Activated CD8-positive, alpha-beta memory T cell treated with anti-CD3 and anti-CD28 coated beads for 48 hours (primary cell): Measurements from ENCODE around the gene SEC16A.
"Not testable (repeated sequence)": the region's sequence is repeated elsewhere in the genome, so short reads cannot be mapped to it uniquely, and the experiment has no call there.

Experiments used
- DNase-seq, 3 experiments: peaks; one replicate each; pipeline ENCODE4 v3.0.0-alpha.2; 2020; ENCODE audit warnings: low read depth in 2 of 3, low spot score in 2 of 3

SEC16A gene

DNA sequence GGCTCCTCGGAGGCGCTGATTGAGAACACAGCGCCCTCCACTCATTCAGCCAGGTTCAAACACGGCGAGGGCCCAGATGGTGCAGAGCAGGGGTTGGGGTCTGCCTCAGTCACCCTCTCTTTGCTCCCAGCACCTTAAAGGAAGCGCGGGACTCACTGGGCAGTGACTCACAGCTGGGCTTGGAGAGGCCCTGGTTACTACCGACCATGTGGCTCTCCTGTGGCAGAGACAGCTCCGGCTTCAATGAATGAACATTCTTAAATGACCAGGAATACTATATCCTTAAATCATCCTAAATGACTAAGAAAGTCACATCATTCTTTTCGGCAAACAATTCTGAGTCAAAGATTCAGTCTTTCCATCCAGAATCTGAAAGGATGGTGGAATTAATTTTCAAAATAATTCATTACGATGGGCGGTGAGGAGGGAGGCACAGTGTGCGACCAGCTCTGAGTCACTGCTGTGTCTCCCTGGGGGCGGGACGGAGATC, 41.6 kb downstream of the SEC16A start:
- no peak for DNase-seq

DNA sequence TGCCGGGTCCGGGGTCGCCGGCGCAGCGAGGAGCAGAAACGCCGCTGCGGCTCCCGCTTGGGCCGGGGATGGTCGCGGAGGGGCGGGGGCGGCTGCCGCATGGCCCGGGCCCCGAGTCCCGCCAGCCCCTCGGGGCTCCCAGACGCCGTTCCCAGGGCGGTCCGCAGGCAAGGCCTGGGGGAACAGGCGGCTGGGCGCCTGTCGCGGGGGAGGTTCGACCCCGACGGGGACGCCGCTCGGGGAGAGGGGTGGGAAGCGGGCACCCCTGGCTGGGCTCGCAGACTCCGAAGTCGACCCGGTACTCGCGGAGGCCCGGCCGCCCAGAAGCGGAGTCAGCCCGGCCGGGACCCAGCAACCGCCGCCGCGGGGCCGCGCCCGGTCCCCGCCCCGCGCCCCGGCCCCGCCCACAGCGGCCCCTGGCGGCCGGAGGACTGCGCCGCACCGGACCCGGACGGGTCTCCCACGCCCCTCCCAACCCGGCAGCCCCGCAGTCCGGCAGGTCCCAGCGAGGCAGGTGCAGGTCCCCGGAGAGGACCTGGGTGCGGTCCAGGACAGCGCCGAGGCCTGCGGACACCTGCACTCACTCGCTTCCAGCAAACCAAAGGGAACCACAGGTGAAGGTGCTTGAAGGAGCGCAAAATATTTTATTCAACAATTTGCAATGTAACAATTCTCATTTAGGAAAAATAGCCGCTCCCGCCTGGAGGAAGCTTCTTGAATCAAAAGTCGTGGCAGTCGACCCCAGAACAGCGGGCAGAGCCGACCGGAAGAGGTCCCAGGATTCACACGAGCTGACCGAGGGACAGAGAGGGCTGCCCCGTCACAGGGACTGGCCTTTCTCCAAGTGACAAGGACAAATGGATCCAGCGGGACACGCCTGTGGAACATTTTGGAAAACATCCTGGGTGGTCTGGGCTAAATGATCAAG, 43.1 kb downstream of the SEC16A start, which contains the start of gene INPP5E:
Gene INPP5E (minus strand): TSS at position 365 of the 928 bp plus-strand sequence. CDS start 426 bp downstream, outside the sequence.
- DNase-seq = peak; percentile 73 to 89 (median 89)

DNA sequence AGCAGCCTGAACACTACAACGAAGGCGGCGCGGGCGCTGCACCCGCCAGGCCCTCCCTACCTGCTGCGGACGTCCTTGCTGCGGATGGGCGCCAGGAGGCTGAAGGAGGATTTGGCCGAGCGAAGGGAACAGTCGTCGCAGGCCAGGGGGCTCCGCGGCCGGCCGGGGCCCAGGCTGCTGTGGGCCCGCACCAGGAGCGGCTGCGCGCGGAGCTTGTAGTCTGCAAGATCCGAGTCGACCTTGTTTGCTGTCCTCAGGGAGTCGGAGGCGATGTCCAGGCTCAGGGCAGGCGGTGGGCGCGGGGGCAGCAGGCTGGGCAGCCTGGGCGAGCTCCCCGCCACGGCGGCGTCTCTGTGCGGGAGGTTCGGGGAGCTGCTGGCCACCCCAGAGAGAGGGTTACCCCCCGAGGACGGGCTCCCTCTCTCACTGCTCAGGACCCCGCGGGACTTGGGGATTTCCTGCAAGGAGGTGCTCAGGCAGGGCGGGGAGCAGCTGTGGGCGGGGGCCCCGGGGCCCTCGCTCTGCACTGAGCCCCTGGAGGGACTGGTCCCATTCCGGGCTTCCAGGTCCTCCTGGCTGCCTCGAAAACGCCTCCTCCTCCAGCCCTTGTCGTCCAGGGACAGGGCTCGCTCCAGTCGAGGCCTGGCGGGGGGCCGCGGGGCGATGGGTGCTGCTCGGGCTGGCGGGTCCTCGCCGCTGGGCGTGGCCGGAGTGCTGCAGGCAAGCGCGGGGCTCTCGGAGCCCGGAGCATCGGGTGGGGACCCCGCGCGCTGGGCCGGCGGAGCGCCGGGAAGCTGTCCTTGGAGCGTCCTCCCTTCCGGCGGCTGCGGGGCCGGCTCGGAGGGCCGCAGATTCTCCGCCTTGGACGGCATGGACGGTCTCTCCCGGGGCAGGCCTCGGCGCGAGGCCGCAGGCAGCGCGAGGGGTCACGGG, 44.0 kb downstream of the SEC16A start:
- DNase-seq = peak; percentile 22 to 58 (median 44)

DNA sequence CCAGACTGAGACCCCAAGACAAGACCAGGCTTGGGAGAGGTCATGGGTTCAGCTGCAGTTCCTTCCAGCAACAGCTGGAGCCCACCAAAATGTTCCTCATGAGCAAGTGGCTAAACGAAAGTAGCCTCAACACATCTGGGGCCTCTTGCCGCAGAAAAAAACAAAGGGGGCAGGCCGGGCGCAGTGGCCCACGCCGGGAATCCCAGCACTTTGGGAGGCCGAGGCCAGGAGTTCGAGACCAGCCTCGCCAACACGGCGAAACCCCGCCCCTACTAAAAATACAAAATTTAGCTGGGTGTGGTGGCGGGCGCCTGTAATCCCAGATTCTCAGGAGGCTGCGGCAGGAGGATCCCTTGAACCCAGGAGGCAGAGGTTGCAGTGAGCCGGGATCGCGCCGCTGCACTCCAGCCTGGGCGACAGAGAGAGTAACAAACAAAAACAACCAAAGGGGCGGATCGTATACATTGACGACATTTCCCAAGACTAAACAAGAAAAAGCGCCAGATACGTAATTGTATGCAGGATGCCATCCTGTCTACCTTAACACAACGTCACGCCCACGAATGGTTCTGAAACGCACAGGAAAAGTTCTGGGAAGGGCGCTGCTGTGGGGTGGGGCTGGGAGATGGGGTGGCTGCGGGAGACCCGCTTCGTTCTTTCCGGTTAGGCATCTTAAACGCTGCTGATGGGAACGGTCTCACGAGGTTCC, 44.8 kb downstream of the SEC16A start:
- DNase-seq = no peak

DNA sequence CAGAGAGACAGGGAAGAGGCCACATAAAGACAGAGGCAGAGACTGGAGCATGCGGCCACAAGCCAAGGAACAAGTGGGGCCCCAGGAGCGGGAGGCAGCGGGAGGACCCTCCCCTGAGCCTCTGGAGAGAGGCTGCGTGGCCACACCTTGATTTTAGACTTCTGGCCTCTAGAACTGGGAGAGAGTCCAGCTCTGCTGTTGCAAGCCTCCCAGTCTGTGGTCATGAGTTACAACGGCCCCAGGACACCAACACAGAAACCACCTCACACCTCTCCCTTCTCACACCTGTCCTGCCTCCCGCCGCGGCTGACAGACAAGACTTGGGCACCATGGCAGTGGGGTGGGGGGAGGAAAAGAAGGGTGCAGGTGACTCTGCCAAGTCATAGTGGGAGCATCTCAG, 45.4 kb downstream of the SEC16A start:
- no peak for DNase-seq

DNA sequence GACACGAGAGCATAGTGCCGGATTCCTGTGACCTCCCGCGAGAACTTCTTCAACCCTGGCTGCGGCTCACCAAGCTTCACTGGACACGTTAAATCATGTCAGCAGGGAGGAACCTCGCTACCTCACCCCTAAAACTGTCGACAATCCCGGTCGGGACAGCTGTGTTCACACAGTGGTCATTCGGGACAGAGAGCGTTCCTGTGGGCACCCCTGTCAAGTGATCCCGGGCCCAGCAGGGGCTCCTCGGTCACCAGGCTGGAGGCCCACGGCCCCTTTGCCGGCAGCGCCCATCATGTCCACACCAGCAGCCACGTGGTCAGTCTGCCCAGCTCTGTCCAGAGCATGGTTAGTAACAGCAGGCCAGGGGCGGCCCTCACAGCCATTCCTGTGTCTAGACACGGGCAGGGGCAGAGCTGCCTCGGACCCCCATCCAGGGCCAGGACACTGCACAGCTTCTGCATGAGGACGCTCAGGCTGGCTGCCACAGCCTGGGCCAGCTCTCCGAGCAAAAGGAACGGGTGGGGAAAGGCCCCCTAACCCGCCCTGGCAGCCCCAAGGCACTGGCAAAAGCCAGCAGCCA, 46.7 kb downstream of the SEC16A start:
- DNase-seq = no peak

DNA sequence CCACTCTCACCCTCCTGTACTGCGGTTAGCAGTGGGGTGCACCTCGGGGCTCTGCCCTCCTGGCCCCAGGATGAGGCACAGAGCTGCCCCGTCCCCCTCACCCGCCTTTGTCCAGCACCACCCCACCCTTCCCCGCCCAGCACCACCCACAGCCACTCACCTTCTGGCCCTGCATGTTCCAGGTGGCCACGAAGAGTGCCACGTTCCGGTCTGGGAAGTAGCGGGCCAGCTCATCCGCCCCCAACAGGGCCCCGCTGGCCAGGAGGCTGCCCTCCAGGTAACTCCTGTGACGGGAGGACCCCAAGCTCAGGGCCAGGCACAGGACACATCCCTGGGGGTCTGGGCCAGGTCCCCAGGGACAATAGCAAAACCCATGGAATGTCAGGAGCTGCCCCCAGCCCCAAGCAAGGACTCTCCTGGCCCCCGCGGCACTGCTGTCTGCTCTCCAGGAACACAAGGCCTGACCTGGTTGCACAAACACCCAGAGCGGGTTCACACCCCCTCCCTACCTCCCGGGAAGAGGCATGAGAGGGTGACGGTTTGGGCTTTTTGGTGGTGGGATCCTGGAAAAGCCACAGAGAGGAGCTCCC, 48.2 kb downstream of the SEC16A start:
- no peak for DNase-seq

DNA sequence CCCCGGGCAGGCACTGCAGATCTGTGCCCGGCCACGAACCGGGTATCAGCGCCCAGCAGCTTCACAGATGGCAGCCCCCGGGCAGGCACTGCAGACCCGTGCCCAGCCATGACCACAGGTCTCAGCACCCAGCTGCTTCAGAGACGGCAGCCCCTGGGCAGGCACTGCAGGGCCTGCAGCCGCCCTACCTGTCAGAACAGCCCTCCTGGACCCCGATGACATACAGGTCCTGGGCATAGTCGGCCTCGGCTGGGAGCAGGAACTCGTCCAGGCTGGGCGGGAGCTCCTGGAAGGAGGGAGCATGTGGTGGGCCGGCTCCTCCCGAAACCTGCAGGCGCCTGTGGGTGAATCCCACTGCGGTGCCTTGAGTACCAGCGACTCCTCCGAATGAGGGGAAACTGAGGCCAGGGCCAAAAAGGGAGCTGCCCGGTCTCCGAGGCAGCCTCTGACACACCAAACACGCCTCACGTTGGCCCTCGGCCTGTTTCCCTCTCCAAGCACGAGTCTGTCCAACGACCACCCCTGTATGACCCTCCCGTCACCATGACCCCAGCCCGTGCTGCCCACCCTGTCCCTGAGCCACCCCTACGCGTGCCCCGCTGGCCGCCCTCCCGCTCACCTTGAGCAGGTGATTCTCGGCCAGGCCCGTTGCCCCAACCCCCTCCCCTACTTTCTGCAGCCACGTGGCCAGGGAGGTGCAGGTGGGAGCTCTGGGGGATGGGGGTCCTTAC, 48.8 kb downstream of the SEC16A start:
- DNase-seq = no peak

DNA sequence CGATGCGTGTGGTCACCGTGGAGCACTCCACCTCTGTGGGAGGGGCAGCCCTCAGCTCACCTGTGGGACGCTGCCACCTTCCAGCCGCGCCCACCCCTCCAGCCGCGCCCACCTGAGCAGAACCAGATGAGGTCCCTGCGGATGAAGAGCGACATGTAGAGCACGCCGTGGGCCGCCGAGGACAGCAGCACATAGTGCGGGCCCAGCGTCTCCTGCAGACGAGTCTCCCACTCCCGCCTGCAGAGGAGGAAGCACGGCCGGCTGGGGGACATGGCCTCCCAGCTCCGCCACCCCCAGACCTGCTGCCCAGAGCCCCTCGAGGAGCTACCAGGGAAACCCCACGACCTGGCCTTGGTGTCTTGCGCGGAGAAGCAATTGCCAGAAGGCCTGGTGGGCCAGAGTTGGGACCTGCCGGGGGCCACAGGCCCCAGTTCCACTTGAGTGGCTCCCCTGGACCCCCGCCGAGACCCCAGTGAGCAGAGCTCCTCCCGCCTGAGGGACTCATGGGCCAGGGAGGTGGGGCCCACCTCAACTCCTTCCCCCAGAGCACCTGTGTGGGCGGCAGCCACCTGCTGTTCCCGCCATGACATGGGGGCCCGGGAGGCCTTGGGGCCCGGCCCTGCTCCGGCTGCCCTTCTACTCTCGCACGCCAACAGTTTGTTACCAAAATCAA, 49.7 kb downstream of the SEC16A start:
- DNase-seq = no peak

DNA sequence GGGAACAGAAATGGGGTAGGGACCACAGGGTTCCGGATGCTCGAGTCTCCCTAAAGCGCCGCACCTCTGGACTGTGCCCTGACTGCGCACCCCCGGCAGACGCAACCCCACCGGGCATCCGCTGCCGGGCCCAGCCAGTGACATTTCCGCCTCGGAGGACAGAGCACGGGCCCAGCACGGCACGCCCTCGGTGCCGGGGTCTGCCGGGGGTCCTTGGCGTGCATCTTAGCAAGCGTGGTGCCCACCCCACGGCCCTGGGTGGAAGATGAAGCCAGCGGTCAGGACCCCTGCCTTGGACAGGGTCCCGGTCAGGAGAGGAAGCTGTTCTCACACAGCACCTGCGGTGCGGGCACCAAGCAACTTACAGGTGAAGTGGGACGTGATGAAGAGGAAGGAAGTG, 50.2 kb downstream of the SEC16A start:
- no peak for DNase-seq

DNA sequence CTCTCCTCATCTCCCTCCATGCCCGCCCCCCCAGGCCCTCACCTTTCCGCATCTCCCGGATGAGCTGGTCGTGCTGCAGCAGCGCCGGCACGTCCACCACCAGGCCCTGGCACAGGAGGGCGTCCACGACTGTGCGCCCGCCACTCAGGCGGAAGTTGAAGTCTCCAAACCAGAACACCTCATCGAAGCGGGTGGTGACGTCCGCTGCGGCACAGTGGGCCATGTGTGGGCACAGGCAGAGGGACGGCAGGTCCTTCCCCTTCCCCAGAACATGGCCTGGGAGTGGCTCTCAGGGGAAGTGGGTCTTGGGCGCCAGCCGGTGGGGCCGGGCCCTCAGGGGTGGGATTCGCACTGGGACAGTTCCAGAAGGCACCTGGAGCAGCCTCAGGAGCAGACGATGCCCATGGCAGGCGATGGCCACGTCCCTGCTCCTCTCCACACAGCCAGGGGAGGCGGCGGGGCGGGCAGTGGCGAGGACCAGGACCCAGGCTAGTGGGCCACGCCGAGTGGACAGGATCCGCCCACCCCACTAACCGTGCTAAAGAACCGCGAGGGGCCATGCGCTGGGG, 51.0 kb downstream of the SEC16A start:
- no peak for DNase-seq

DNA sequence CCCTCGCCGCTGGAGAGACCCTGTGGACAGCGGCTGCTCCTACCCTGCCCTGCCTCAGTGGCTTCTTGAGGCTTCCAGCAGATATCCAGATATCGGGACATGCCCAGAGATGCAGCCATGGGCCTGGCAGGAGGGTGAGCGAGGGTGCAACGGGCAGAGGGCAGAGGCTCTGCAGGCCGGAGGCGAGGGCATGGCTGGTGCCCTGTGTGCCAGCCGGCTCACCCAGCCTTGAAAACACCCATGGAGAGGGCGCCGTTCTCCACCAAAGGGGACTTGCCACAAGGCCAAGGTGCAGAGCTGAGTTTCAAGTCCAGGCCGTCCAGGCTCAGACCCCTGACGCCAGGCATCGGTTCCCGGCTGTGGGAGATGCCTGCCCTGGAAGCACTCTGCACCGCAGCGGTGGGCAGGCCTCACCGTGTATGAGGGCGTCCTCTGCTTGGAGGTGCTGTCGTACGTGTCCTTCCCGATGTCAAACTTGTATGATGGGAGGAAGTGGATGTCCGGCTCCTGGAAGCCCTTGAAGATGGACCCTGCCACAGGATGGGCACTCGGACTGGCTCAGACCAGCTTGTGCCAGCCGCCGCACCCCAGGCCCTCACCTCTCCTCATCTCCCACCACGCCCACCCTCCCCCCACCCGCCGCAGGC, 52.1 kb downstream of the SEC16A start:
- DNase-seq = no peak

DNA sequence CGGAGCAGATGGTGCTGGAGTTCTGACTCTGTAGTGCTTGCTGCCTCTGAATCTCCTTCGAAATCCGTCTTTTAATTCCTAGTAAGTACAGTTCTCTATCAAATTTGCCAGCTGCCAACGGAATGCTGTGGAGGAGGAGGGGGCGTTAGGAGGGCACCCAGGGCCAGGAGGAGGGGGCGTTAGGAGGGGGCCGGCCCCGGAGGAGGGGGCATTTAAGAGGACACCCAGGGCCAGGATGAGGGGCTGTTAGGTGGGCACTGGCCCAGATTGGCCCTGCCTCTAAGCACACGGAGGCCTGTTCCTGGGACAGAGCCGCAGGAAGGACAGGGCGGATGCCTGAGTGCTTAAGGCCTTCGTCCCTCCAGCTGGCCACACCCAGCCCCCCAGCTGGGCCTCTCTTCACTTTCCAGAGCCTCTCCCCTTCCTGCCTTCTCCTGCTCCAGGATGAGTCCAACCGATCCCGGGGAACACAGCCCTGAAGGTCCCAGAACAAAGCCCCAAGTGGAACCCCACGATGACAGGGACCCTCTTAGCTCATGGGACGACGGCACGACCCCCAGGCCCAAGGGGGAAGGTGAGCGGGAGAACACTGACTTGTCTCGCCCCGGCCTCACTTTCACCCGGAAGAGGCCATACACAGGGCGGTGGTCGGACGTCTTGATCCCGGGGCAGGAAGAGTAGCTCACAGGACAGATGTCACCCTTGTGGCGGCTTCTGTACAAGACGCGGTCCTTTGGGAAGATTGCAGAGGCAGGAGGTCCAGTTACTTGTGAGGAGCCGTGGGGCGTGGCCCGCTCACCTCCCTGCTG, 53.0 kb downstream of the SEC16A start:
- no peak for DNase-seq

DNA sequence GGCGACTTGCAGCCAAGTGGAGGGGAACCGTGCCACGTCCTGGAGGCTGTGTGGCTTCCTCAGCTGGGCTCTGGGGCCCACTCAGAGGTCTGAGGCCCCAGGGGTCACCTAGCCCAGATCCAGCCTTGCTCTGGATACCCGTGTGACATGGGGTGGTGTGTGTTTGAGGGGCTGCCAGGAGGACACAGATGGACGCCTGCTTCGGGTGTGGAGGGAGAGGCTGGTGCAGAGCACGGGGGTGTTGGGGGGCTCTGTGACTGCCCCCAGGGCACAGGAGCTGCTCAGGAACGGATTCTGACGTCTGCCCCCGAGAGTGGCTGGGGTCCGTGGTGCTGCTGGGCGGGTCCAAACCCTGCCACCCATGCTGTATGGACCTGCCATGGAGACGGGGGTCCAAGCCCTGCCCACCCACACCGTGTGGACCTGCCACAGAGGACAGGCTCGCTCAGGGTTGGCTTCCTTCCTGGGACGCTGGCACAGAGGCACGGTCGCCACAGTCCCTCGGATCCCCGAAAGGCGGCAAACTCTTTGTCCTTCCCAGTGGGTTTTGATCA, 53.7 kb downstream of the SEC16A start:
- no peak for DNase-seq

DNA sequence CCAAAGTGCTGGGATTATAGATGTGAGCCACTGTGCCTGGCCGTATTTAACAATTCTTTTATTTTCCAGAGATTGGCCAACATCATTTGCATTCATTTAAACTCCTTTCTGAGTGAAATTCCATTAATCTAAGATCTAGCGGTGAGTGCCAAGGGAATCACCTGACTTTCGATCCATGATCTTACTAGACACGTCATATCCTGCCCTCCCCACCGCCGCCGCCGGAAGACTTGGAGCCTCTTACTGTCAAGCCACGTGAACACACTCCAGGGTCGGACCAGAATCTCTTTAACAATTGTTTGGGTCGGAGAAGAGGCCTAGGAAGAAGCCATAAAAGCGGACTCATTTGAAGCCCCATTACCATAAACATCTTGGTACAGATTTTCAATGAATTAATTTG, 56.1 kb downstream of the SEC16A start:
- no peak for DNase-seq

DNA sequence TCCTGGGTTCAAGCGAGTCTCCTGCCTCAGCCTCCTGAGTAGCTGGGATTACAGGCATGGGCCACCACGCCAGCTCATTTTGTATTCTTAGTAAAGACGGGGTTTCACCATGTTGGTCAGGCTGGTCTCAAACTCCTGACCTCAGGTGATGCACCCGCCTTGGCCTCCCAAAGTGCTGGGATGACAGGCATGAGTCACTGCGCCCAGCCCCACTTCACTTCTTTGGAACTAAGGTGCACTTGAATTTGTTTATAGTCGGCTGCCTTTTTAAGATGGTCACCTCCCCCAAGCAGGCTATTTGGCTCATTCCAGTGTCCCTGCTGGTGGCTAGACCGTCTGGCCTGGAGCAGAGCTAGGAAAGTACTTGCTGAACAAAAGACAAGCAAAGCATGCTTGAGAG, 57.5 kb downstream of the SEC16A start:
- DNase-seq = not testable (repeated sequence)

DNA sequence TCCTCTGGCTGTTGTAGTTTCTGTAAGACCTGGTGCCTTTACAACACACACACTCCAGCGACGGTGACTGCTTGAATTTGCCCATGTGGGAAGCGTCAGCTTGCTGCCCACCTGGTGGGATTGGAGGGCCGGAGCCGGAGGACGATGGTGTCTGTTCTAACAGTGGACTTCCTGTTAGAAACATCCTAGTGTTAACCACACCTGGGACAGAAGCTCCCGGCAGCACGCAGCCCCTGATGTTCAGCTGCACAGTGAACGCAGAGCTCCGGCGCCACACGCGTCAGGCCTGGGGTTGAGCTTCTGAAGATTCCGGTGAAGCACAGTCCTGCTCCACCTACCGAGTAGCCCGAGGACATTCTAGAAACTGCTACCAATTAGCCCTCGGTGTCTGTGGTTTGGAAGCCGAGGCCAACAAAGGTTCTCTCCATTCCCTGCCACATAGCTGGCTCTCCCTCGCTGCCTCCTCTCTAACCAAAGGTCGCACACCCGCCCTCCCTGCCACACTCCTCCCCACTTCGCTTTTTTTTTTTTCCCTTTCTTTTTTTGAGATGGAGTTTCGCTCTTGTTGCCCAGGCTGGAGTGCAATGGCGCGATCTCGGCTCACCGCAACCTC, 58.0 kb downstream of the SEC16A start:
- DNase-seq = no peak
